LNCAP (cell line): ENCODE measurements around the gene NCEH1.

ENCODE experiments used
- TF ChIP-seq, protein P1 (sequence below): fragments of 450-650 bp; IDR thresholded peaks from 2 replicates; pipeline ENCODE4 v1.5.1; 2017; ENCODE audit warnings: mild to moderate bottlenecking

The NCEH1 gene

GRCh38 chr3:172617013-172617706 lies 93.7 kb downstream of the NCEH1 start:
- TF ChIP-seq, protein P1, sequence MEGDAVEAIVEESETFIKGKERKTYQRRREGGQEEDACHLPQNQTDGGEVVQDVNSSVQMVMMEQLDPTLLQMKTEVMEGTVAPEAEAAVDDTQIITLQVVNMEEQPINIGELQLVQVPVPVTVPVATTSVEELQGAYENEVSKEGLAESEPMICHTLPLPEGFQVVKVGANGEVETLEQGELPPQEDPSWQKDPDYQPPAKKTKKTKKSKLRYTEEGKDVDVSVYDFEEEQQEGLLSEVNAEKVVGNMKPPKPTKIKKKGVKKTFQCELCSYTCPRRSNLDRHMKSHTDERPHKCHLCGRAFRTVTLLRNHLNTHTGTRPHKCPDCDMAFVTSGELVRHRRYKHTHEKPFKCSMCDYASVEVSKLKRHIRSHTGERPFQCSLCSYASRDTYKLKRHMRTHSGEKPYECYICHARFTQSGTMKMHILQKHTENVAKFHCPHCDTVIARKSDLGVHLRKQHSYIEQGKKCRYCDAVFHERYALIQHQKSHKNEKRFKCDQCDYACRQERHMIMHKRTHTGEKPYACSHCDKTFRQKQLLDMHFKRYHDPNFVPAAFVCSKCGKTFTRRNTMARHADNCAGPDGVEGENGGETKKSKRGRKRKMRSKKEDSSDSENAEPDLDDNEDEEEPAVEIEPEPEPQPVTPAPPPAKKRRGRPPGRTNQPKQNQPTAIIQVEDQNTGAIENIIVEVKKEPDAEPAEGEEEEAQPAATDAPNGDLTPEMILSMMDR: no peak

DNA sequence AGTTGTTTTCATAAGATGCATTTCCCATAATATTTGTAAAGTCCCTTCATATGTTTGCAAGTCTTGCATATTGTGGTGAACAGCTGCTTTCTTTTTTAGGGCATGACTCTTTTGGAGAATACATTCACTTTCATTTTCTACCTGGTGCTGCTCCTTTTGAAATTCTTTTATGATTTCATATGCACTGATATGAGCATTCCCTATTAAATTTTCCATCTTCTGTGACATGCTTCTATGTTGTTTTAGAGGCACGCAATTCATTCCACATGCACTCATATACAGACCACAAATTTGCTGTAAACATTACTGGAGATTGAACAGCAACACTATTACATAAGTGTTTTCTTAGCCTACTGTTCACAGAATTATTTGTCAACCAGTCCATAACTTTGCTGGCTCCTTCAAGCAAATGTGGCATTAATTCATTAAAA lies 94.8 kb downstream of the NCEH1 start:
- TF ChIP-seq, protein P1: no peak

DNA sequence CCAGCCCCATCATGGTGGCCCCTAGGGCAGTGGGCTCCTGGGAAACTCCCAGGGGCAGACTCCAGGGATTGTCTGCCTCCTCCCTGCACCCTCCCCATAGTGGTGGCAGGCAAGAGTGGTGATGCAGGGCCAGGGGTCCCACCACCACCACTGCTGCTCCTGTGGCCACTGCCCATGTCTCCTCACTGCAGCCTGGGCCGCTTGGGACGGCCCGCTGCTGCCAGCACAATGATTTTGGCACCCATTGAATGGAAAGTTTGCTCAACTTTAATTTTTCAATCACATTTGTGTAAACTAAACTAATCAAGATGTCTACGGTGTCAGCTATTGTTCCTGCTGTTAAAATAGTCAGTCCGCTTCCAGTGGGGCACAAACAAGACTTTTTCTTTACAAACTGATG lies 95.6 kb downstream of the NCEH1 start:
- TF ChIP-seq, protein P1: no peak

- TF ChIP-seq, protein P1: no peak
Observed at GRCh38 chr3:172614340-172615274, 96.3 kb downstream of the NCEH1 start.

DNA sequence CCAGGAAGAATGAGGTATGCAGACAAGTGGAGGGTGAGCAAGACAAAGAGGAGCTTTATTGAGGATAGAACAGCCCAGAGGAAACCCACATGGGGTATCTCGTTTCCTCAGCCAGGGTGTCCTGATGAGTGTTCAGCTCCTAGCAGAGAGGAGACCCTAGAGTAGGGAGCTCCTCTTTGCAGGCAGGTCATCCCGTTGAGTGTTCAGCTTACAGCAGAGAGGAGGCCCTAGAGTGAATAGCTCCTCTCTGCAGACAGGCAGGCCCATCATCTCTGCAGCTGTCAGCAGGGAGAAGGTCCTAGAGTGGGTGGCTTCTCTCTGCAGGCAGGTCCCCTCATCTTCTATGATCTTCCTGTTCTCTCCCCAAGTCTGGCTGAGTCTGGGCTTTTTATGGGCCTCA lies 97.0 kb downstream of the NCEH1 start:
- TF ChIP-seq, protein P1: no peak

DNA sequence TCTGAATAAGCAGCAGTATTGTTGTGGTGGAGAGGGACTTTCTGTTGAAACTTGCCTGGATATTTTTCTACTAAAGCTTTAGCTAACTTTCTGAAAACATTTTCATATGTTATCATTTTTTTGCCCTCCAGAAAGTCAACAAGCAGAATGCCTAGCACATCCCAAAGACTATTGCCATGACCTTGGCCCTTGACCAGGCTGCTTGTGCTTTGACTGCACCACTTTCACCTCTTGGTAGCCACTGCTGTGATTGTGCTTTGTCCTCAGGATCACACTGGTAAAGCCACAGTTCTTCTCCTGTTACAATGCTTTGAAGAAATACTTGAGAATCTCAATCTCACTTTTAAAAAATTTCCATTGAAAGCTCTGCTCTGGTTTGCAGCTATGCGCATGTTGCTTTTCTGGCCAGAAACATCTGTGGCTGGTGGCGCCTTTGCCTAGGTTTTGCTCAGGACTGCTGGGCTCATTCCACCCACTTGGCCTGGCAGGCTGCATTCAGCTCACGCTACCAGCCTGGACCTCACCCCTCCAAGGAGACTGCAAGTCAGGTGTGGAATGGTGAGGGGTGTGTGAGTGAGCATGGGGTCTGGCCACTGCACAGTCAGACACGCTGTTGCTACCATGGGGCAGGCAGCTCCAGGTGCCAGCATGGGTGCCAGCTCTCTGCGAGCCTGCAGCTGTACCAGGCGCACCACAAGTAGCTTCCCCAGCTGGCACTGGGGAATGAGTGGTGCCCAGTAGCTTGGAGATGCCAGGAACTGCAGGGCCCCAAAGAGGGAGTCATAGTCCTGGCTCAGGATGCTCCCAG lies 97.8 kb downstream of the NCEH1 start:
- TF ChIP-seq, protein P1: no peak

- TF ChIP-seq, protein P1: no peak
Observed at GRCh38 chr3:172609750-172610149, 101.1 kb downstream of the NCEH1 start.
